Activated B cell treated with CpG ODN at 0.5 μM for 24 hours (primary cell): ENCODE data around the gene PDIA4. TPM values are rescaled to one million over a fixed set of nuclear protein-coding genes. Genes with fewer than 3 reads are reported as not detected.

ENCODE experiments used
- ATAC-seq: fragments of 200-7000 bp; cut with Tn5 transposase; one replicate; pipeline ENCODE4 v1.10.0; 2021; ENCODE audit warnings: low read depth, mild to moderate bottlenecking, moderate library complexity
- CTCF ChIA-PET: fragments of 350-600 bp; sonication (Branson Sonifier 250); formaldehyde crosslinking; loops from one replicate; lab custom pipeline; 2021; ENCODE audit warnings: antibody characterized with exemption; lab: Charles Lee
- POLR2A ChIA-PET: fragments of 350-600 bp; sonication (Branson Sonifier 250); formaldehyde crosslinking; loops from one replicate; lab custom pipeline; 2021; ENCODE audit warnings: antibody characterized with exemption; lab: Charles Lee
- DNase-seq: peaks from one replicate; pipeline ENCODE4 v3.0.0; 2022
- H3K27ac Mint-ChIP-seq: one replicate; pipeline ENCODE4 v1.8.0; 2020; ENCODE audit warnings: mixed read lengths
- H3K27me3 Mint-ChIP-seq: one replicate; pipeline ENCODE4 v1.8.0; 2021; ENCODE audit warnings: mixed read lengths
- H3K36me3 Mint-ChIP-seq: one replicate; pipeline ENCODE4 v1.8.0; 2021; ENCODE audit warnings: low read depth, mixed read lengths
- H3K4me1 Mint-ChIP-seq: one replicate; pipeline ENCODE4 v1.8.0; 2021; ENCODE audit warnings: mixed read lengths
- H3K4me3 Mint-ChIP-seq: one replicate; pipeline ENCODE4 v1.8.0; 2020; ENCODE audit warnings: mild to moderate bottlenecking, mixed read lengths
- H3K9me3 Mint-ChIP-seq: one replicate; pipeline ENCODE4 v1.8.0; 2020; ENCODE audit warnings: mixed read lengths
- CTCF ChIP-seq: fragments of 200-600 bp; IDR thresholded peaks from one replicate; pipeline ENCODE4 v1.8.0; 2022; ENCODE audit warnings: antibody characterized with exemption, mild to moderate bottlenecking
- intact Hi-C: fragments of 100-400 bp; cut with micrococcal nuclease; formaldehyde crosslinking; loops from one replicate; pipeline ENCODE4 v1.15.1; 2024
- total RNA-seq: library from RNA; stranded (reverse); gene quantifications from 2 replicates; pipeline ENCODE4 v1.2.3, GENCODE V29; 2022

The PDIA4 gene
- total RNA-seq, 1 donor from 2014 or later, result 59.4 TPM

GRCh38 chr7:149053384-149053783 is 25.1 kb upstream of the PDIA4 start:
- POLR2A ChIA-PET, result no interaction called here
- intact Hi-C loops, result no loop called here
- Mint-ChIP-seq H3K36me3 (no peaks in the 10 kb centered on the region), H3K4me1 (no peaks in the 10 kb centered on the region), H3K27me3 (no peaks in the 10 kb centered on the region), H3K27ac (no peak overlapping the region), H3K9me3 (no peaks in the 10 kb centered on the region), H3K4me3 (no peak overlapping the region)
- ATAC-seq (no peak), DNase-seq (no peak)
- CTCF ChIA-PET, result interaction anchor here (1.2 to 2.7 kb wide), 2 partner anchors 12 to 48 kb away, joined by 4 to 7 read pairs; no protein-coding TSS in a partner anchor
- no peak for TF ChIP-seq CTCF

DNA sequence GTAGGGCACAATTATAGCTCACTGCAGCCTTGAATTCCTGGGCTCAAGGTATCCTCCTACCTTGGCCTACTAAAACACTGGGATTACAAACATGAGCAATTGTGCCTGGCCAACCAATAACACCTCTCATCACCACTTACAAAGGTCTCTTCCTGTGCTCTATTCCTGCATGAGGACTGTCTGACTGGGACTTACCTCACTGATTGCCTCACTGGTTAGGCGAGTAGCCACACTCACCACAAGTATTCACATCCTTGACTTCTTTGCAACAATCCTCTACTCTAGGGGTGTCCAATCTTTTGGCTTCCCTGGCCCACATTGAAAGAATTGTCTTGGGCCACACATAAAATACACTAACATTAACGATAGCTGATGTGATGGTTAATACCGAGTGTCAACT is 22.6 kb upstream of the PDIA4 start:
- TF ChIP-seq CTCF, result no peak
- Mint-ChIP-seq H3K27me3 (no peaks in the 10 kb centered on the region), H3K36me3 (no peaks in the 10 kb centered on the region), H3K9me3 (no peaks in the 10 kb centered on the region), H3K4me3 (no peak overlapping the region), H3K4me1 (no peaks in the 10 kb centered on the region), H3K27ac (no peak overlapping the region)
- intact Hi-C loops, result no loop called here
- no peak for ATAC-seq
- POLR2A ChIA-PET, result interaction anchor here (0.7 kb wide), 1 partner anchor 33 kb away, joined by 5 read pairs; no protein-coding TSS in a partner anchor
- DNase-seq, result no peak
- CTCF ChIA-PET, result interaction anchor here (2.7 kb wide), 1 partner anchor 15 kb away, joined by 7 read pairs; no protein-coding TSS in a partner anchor

DNA sequence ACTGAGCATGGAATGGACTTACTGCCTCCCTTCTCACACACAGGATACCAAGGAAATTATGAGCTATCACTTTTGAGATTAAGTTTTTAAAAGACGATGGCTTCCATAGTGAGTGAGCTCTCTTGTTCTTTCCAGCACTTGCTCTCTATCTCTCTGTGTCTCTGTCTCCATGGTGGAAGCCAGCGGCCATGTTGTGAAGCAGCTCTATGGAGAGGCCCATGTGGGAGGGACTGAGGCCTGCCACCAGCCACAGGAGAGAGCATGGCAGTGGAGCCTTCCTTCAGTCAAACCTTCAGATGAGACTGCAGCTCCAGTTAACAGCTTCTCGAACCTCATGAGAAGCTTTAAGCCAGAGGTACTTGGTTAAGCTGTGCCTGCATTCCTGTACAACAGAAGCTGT is 20.5 kb upstream of the PDIA4 start:
- no peak overlapping the region for H3K27ac Mint-ChIP-seq
- DNase-seq (no peak), ATAC-seq (no peak)
- no peaks in the 10 kb centered on the region for H3K27me3 Mint-ChIP-seq
- no peak overlapping the region for H3K4me3 Mint-ChIP-seq
- CTCF ChIA-PET, result interaction anchor here (0.9 kb wide), 1 partner anchor 17 kb away, joined by 5 read pairs; no protein-coding TSS in a partner anchor
- intact Hi-C loops, result no loop called here
- no peaks in the 10 kb centered on the region for H3K36me3 Mint-ChIP-seq
- H3K4me1 Mint-ChIP-seq, result no peaks in the 10 kb centered on the region
- no peaks in the 10 kb centered on the region for H3K9me3 Mint-ChIP-seq
- POLR2A ChIA-PET, result no interaction called here
- no peak for TF ChIP-seq CTCF

GRCh38 chr7:149046416-149046815 is 18.1 kb upstream of the PDIA4 start:
- ATAC-seq (no peak), DNase-seq (no peak)
- Mint-ChIP-seq H3K4me3 (no peak overlapping the region), H3K36me3 (no peaks in the 10 kb centered on the region), H3K9me3 (no peaks in the 10 kb centered on the region), H3K27me3 (no peaks in the 10 kb centered on the region), H3K27ac (no peak overlapping the region), H3K4me1 (no peaks in the 10 kb centered on the region)
- no peak for TF ChIP-seq CTCF
- ChIA-PET CTCF (no interaction called here), POLR2A (interaction anchor here (0.7 kb wide), 1 partner anchor 62 kb away, joined by 6 read pairs; no protein-coding TSS in a partner anchor)
- intact Hi-C loops, result no loop called here

- Mint-ChIP-seq H3K4me3 (no peak overlapping the region), H3K9me3 (no peaks in the 10 kb centered on the region), H3K27me3 (peaks cover 4% of the 10 kb centered on the region), H3K4me1 (no peaks in the 10 kb centered on the region), H3K36me3 (no peaks in the 10 kb centered on the region), H3K27ac (no peak overlapping the region)
- DNase-seq (no peak), ATAC-seq (no peak)
- POLR2A ChIA-PET, result no interaction called here
- intact Hi-C loops, result no loop called here
- CTCF ChIA-PET, result no interaction called here
- no peak for TF ChIP-seq CTCF
These were observed 15.6 kb upstream of the PDIA4 start for GRCh38 chr7:149043936-149044335.
